Transverse colon (tissue), 4 donors: ENCODE results near the gene HAUS3. TPM values are rescaled to one million over a fixed set of nuclear protein-coding genes. Genes with fewer than 3 reads are reported as not detected.

Experiments used
- DNase-seq: peaks from one replicate; pipeline ENCODE4 v3.0.0-alpha.2; 2019
- H3K27ac ChIP-seq, 4 donors: fragments of 200-600 bp; sonication (generic); 2 replicates each; pipeline ENCODE4 v1.5.1; 2016 to 2018; ENCODE audit warnings: inconsistent platforms in 4 of 4
- H3K27me3 ChIP-seq: fragments of 200-600 bp; sonication (generic); 2 replicates; pipeline ENCODE4 v1.5.1; 2017; ENCODE audit warnings: inconsistent platforms
- H3K36me3 ChIP-seq, 4 donors: fragments of 200-600 bp; sonication (generic); 2 replicates each; pipeline ENCODE4 v1.5.1; 2017 to 2019; ENCODE audit warnings: inconsistent platforms in 4 of 4
- H3K4me1 ChIP-seq, 4 donors: fragments of 200-600 bp; sonication (generic); 2 replicates each; pipeline ENCODE4 v1.5.1; 2017 to 2020; ENCODE audit warnings: inconsistent platforms in 4 of 4
- H3K4me3 ChIP-seq, 4 donors: fragments of 200-600 bp; sonication (generic); 1 replicate in 1 of 4; 2 replicates in 3 of 4; pipeline versions ENCODE4 v1.5.1 to v1.6.1; 2017 to 2019; ENCODE audit warnings: inconsistent platforms in 4 of 4
- H3K9me3 ChIP-seq, 2 donors: fragments of 200-600 bp; sonication (generic); 2 replicates each; pipeline ENCODE4 v1.5.1; 2017 to 2019; ENCODE audit warnings: inconsistent platforms in 2 of 2
- EP300 ChIP-seq: sonication (generic); formaldehyde crosslinking; IDR thresholded peaks from one replicate; pipeline ENCODE4 v1.6.1; 2017; ENCODE audit warnings: antibody characterized with exemption, low read depth
- POLR2A ChIP-seq: fragments of 450-650 bp; IDR thresholded peaks from one replicate; pipeline ENCODE4 v1.6.1; 2016; ENCODE audit warnings: antibody characterized with exemption, mild to moderate bottlenecking, moderate library complexity
- POLR2AphosphoS5 ChIP-seq, 3 donors: sonication (generic); formaldehyde crosslinking; IDR thresholded peaks; one replicate each; pipeline ENCODE4 v1.6.1; 2016; ENCODE audit warnings: antibody characterized with exemption in 3 of 3
- WGBS, 2 donors: methylation state at CpG; one replicate each; pipeline ENCODE4 v1.1.5; 2018; ENCODE audit warnings: low coverage in 1 of 2; 5-methylcytosine and 5-hydroxymethylcytosine counted together
- in situ Hi-C, 4 donors: fragments of 200-750 bp; cut with MboI; loops; one replicate each; pipeline versions ENCODE4 v1.15.0 to v1.15.1; 2017; ENCODE audit warnings: low sequenced_read_pairs in 3 of 4, low pct_ligation_motif_present in 1 of 4, low pct_unique_long_range_greater_than_20kb in 1 of 4
- intact Hi-C: fragments of 100-400 bp; cut with DNase I; formaldehyde crosslinking; loops from one replicate; pipeline ENCODE4 v1.15.1; 2023; ENCODE audit warnings: low total_unique reads
- total RNA-seq, 4 donors: library from RNA; depleted of rRNA; stranded (reverse); fragments of >200 nt; gene quantifications; one replicate each; pipeline ENCODE4 v1.1.0, GENCODE V29; 2016
- TF ChIP-seq, protein P1 (sequence below), 5 experiments: fragments of 200-600 bp in 3 of 5; fragments of 450-650 bp in 2 of 5; sonication (generic) in 3 of 5; IDR thresholded peaks; 1 replicate in 2 of 5; 2 replicates in 3 of 5; pipeline ENCODE4 v1.5.1; 2016 to 2017; ENCODE audit warnings: antibody characterized with exemption in 5 of 5, inconsistent platforms in 3 of 5, mild to moderate bottlenecking in 2 of 5, moderate library complexity in 1 of 5

The HAUS3 gene
- total RNA-seq, 4 donors from 2014 or later: 2.0 to 18.0 (median 11.3) TPM

- TF ChIP-seq, protein P1, sequence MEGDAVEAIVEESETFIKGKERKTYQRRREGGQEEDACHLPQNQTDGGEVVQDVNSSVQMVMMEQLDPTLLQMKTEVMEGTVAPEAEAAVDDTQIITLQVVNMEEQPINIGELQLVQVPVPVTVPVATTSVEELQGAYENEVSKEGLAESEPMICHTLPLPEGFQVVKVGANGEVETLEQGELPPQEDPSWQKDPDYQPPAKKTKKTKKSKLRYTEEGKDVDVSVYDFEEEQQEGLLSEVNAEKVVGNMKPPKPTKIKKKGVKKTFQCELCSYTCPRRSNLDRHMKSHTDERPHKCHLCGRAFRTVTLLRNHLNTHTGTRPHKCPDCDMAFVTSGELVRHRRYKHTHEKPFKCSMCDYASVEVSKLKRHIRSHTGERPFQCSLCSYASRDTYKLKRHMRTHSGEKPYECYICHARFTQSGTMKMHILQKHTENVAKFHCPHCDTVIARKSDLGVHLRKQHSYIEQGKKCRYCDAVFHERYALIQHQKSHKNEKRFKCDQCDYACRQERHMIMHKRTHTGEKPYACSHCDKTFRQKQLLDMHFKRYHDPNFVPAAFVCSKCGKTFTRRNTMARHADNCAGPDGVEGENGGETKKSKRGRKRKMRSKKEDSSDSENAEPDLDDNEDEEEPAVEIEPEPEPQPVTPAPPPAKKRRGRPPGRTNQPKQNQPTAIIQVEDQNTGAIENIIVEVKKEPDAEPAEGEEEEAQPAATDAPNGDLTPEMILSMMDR (IDR thresholded peaks at IDR 0.05): no peak
- TF ChIP-seq POLR2AphosphoS5 (IDR thresholded peaks at IDR 0.05) (no peak), EP300 (no peak), POLR2A (no peak)
- H3K27me3 ChIP-seq: no peaks in the 10 kb centered on the region
- WGBS, 2 donors: 43 to 67% methylated on average over 3 to 8 of the region's 8 CpGs
- in situ Hi-C loops (no loop called here), intact Hi-C loops (no loop called here)
- H3K27ac ChIP-seq: peak overlapping the region in 3 of 4 donors; percentile 54 to 72 (median 65)
- peaks cover 11 to 30% (median 16%) of the 10 kb centered on the region in 4 donors for H3K4me1 ChIP-seq
- H3K4me3 ChIP-seq: no peak overlapping the region
- DNase-seq: no peak
- H3K36me3 ChIP-seq: no peaks in the 10 kb centered on the region
- no peaks in the 10 kb centered on the region for H3K9me3 ChIP-seq
Measured at GRCh38 chr4:2266181-2266580, 24.3 kb upstream of the HAUS3 start.

GRCh38 chr4:2265113-2266110 lies 23.5 kb upstream of the HAUS3 start:
- Histone ChIP-seq H3K27ac (peak overlapping the region in 3 of 4 donors; percentile 54 to 72 (median 65)), H3K9me3 (no peaks in the 10 kb centered on the region), H3K36me3 (no peaks in the 10 kb centered on the region), H3K4me3 (no peak overlapping the region), H3K4me1 (peaks cover 14 to 37% (median 22%) of the 10 kb centered on the region in 4 donors), H3K27me3 (no peaks in the 10 kb centered on the region)
- WGBS, 2 donors: 92% methylated on average over 15 of the region's 19 CpGs; no CpG with 5 or more reads in 1 of the 2 donors
- intact Hi-C loops (no loop called here), in situ Hi-C loops (no loop called here)
- no peak for TF ChIP-seq EP300
- no peak for TF ChIP-seq POLR2AphosphoS5 (IDR thresholded peaks at IDR 0.05)
- TF ChIP-seq, protein P1 (IDR thresholded peaks at IDR 0.05): no peak
- no peak for TF ChIP-seq POLR2A
- DNase-seq: no peak

GRCh38 chr4:2264481-2265041 lies 22.6 kb upstream of the HAUS3 start:
- Histone ChIP-seq H3K9me3 (no peaks in the 10 kb centered on the region), H3K4me1 (peaks cover 21 to 45% (median 31%) of the 10 kb centered on the region in 4 donors), H3K27ac (no peak overlapping the region), H3K27me3 (no peaks in the 10 kb centered on the region), H3K4me3 (no peak overlapping the region), H3K36me3 (no peaks in the 10 kb centered on the region)
- WGBS, 2 donors: 60 to 80% methylated on average over 1 to 4 of the region's 6 CpGs
- no peak for DNase-seq
- TF ChIP-seq POLR2A (no peak), POLR2AphosphoS5 (IDR thresholded peaks at IDR 0.05) (no peak), EP300 (no peak)
- TF ChIP-seq, protein P1 (IDR thresholded peaks at IDR 0.05): no peak
- in situ Hi-C loops: no loop called here
- intact Hi-C loops: no loop called here

GRCh38 chr4:2263926-2264321 lies 22.0 kb upstream of the HAUS3 start:
- no peak overlapping the region for H3K4me3 ChIP-seq
- intact Hi-C loops (no loop called here), in situ Hi-C loops (no loop called here)
- 50% methylated on average over 6 of the region's 6 CpGs; no CpG with 5 or more reads in 1 of the 2 donors for WGBS, 2 donors
- no peak for DNase-seq
- H3K4me1 ChIP-seq: peaks cover 26 to 52% (median 36%) of the 10 kb centered on the region in 4 donors
- no peaks in the 10 kb centered on the region for H3K9me3 ChIP-seq
- TF ChIP-seq EP300 (no peak), POLR2AphosphoS5 (IDR thresholded peaks at IDR 0.05) (no peak), POLR2A (no peak)
- TF ChIP-seq, protein P1 (IDR thresholded peaks at IDR 0.05): no peak
- no peak overlapping the region for H3K27ac ChIP-seq
- H3K36me3 ChIP-seq: no peaks in the 10 kb centered on the region
- no peaks in the 10 kb centered on the region for H3K27me3 ChIP-seq
